DOHH2 (cell line): ENCODE results near the gene SNRPD2.

ENCODE experiments used
- H3F3A ChIP-seq: fragments of 200-600 bp; sonication (generic), shearing (Covaris generic); 2 replicates; pipeline ENCODE4 v1.6.0; 2016; ENCODE audit warnings: antibody characterized with exemption, mild to moderate bottlenecking; ENCODE audit not compliant: control insufficient read depth, insufficient read depth
- H3K27ac ChIP-seq: fragments of 200-600 bp; sonication (generic); 2 replicates; pipeline ENCODE4 v1.5.1; 2014; ENCODE audit warnings: low read depth, mild to moderate bottlenecking, low read length, moderate library complexity
- H3K27me3 ChIP-seq: fragments of 200-600 bp; sonication (generic); 2 replicates; pipeline ENCODE4 v1.6.1; 2014; ENCODE audit warnings: mild to moderate bottlenecking, low read length, mixed read lengths; ENCODE audit not compliant: control insufficient read depth
- H3K36me3 ChIP-seq: fragments of 200-600 bp; sonication (generic); 2 replicates; pipeline ENCODE4 v1.6.1; 2014; ENCODE audit warnings: mild to moderate bottlenecking, low read length, moderate library complexity, mixed read lengths; ENCODE audit not compliant: control insufficient read depth
- H3K4me1 ChIP-seq: fragments of 200-600 bp; sonication (generic); 2 replicates; pipeline ENCODE4 v1.6.1; 2014; ENCODE audit warnings: mild to moderate bottlenecking, low read length, mixed read lengths; ENCODE audit not compliant: control insufficient read depth
- H3K4me2 ChIP-seq: fragments of 200-600 bp; sonication (generic); 2 replicates; pipeline ENCODE4 v1.6.0; 2014; ENCODE audit warnings: mild to moderate bottlenecking, low read length, moderate library complexity
- H3K4me3 ChIP-seq: fragments of 200-600 bp; sonication (generic); 2 replicates; pipeline ENCODE4 v1.5.1; 2014; ENCODE audit warnings: mild to moderate bottlenecking, low read length, mixed read lengths
- H3K79me2 ChIP-seq: fragments of 200-600 bp; sonication (generic); 2 replicates; pipeline ENCODE4 v1.6.1; 2014; ENCODE audit warnings: mild to moderate bottlenecking, low read length, mixed read lengths; ENCODE audit not compliant: control insufficient read depth
- H3K9me2 ChIP-seq: fragments of 200-600 bp; sonication (generic); replicated peaks from 2 replicates; pipeline ENCODE4 v1.6.1; 2014; ENCODE audit warnings: mild to moderate bottlenecking, low read length, mixed read lengths; ENCODE audit not compliant: control insufficient read depth
- H3K9me3 ChIP-seq: fragments of 200-600 bp; sonication (generic); 2 replicates; pipeline ENCODE4 v1.6.1; 2014; ENCODE audit warnings: antibody characterized with exemption, low read length, mixed read lengths; ENCODE audit not compliant: control insufficient read depth, insufficient read depth
- H4K20me1 ChIP-seq: fragments of 200-600 bp; sonication (generic); 2 replicates; pipeline ENCODE4 v1.6.0; 2014; ENCODE audit warnings: low read depth, mild to moderate bottlenecking, antibody characterized with exemption, low read length, moderate library complexity; ENCODE audit not compliant: control insufficient read depth, insufficient read depth
- CTCF ChIP-seq: fragments of 200-600 bp; sonication (generic); IDR thresholded peaks from one replicate; pipeline ENCODE4 v1.5.1; 2014; ENCODE audit warnings: antibody characterized with exemption, mild to moderate bottlenecking, low read depth, low read length; ENCODE audit not compliant: poor library complexity, severe bottlenecking
- EZH2phosphoT487 ChIP-seq: fragments of 200-600 bp; sonication (generic); IDR thresholded peaks from 2 replicates; pipeline ENCODE4 v1.6.1; 2017; ENCODE audit warnings: borderline replicate concordance, mild to moderate bottlenecking, antibody characterized with exemption, low read length, moderate library complexity, mixed read lengths

Gene SNRPD2

GRCh38 chr19:45640849-45641273 is 50.9 kb downstream of the SNRPD2 start:
- Histone ChIP-seq H3K4me2 (peak overlapping the region; percentile 94), H3K27me3 (peaks cover 18% of the 10 kb centered on the region), H3K27ac (peak overlapping the region; percentile 83), H3K9me3 (no peaks in the 10 kb centered on the region), H3K4me3 (peak overlapping the region; percentile 89), H3K4me1 (peaks cover 49% of the 10 kb centered on the region), H3K79me2 (peaks cover 2% of the 10 kb centered on the region; the same call in 1 of the 2 replicates), H4K20me1 (no peaks in the 10 kb centered on the region), H3K36me3 (peaks cover 6% of the 10 kb centered on the region; the same call in 1 of the 2 replicates), H3F3A (peaks cover 21% of the 10 kb centered on the region), H3K9me2 (no peaks in the 10 kb centered on the region)
- TF ChIP-seq EZH2phosphoT487 (no peak), CTCF (no peak)

GRCh38 chr19:45638930-45639729 is 52.6 kb downstream of the SNRPD2 start, which contains the start of gene EML2:
Gene EML2 (minus strand): TSS chr19:45639397. CDS start chr19:45639376, 21 bp downstream.
- Histone ChIP-seq H3K4me2 (peak within 1 kb of the TSS; percentile 96), H3K27me3 (peaks cover 9% of the 10 kb centered on the region), H3F3A (peaks cover 21% of the 10 kb centered on the region), H3K27ac (no peak within 1 kb of the TSS), H3K79me2 (peaks cover 2% of the 10 kb centered on the region; the same call in 1 of the 2 replicates), H3K9me3 (no peaks in the 10 kb centered on the region), H3K36me3 (peaks cover 6% of the 10 kb centered on the region; the same call in 1 of the 2 replicates), H3K4me3 (peak within 1 kb of the TSS; percentile 81), H3K9me2 (no peaks in the 10 kb centered on the region), H3K4me1 (peaks cover 44% of the 10 kb centered on the region), H4K20me1 (no peaks in the 10 kb centered on the region)
- TF ChIP-seq CTCF (peak; percentile 91), EZH2phosphoT487 (no peak)

- TF ChIP-seq CTCF (no peak), EZH2phosphoT487 (no peak)
- Histone ChIP-seq H3K9me3 (no peaks in the 10 kb centered on the region), H3K4me1 (peaks cover 35% of the 10 kb centered on the region), H3K4me3 (peak overlapping the region; percentile 81), H3K36me3 (peaks cover 6% of the 10 kb centered on the region; the same call in 1 of the 2 replicates), H3K27ac (no peak overlapping the region), H3F3A (peaks cover 21% of the 10 kb centered on the region), H3K9me2 (no peaks in the 10 kb centered on the region), H3K27me3 (no peaks in the 10 kb centered on the region; the same call in 1 of the 2 replicates), H3K4me2 (peak overlapping the region; percentile 96), H3K79me2 (peaks cover 2% of the 10 kb centered on the region; the same call in 1 of the 2 replicates), H4K20me1 (no peaks in the 10 kb centered on the region)
These were observed 53.7 kb downstream of the SNRPD2 start for GRCh38 chr19:45637890-45638667.
